Activated naive CD4-positive, alpha-beta T cell treated with anti-CD3 and anti-CD28 coated beads, Interleukin-2, amount 50 U/mL, for 24 hours (primary cell): ENCODE results near the gene CRYL1.

ENCODE experiments used
- H3K27ac Mint-ChIP-seq: one replicate; pipeline ENCODE4 v1.8.0; 2021; ENCODE audit warnings: mild to moderate bottlenecking, mixed read lengths
- H3K27me3 Mint-ChIP-seq: one replicate; pipeline ENCODE4 v1.8.0; 2021; ENCODE audit warnings: mixed read lengths
- H3K36me3 Mint-ChIP-seq: one replicate; pipeline ENCODE4 v1.8.0; 2021; ENCODE audit warnings: mixed read lengths
- H3K4me1 Mint-ChIP-seq: one replicate; pipeline ENCODE4 v1.8.0; 2021; ENCODE audit warnings: mixed read lengths
- H3K4me3 Mint-ChIP-seq: one replicate; pipeline ENCODE4 v1.8.0; 2021; ENCODE audit warnings: mild to moderate bottlenecking, mixed read lengths
- H3K9me3 Mint-ChIP-seq: one replicate; pipeline ENCODE4 v1.8.0; 2021; ENCODE audit warnings: mixed read lengths

CRYL1 gene

GRCh38 chr13:20547479-20547908, 21.8 kb upstream of the CRYL1 start:
- H3K4me1 Mint-ChIP-seq = peaks cover 9% of the 10 kb centered on the region
- no peaks in the 10 kb centered on the region for H3K36me3 Mint-ChIP-seq
- H3K27ac Mint-ChIP-seq = no peak overlapping the region
- no peak overlapping the region for H3K4me3 Mint-ChIP-seq
- no peaks in the 10 kb centered on the region for H3K27me3 Mint-ChIP-seq
- no peaks in the 10 kb centered on the region for H3K9me3 Mint-ChIP-seq

- H3K27me3 Mint-ChIP-seq = no peaks in the 10 kb centered on the region
- H3K4me1 Mint-ChIP-seq = peaks cover 9% of the 10 kb centered on the region
- no peaks in the 10 kb centered on the region for H3K9me3 Mint-ChIP-seq
- H3K36me3 Mint-ChIP-seq = no peaks in the 10 kb centered on the region
- H3K27ac Mint-ChIP-seq = no peak overlapping the region
- H3K4me3 Mint-ChIP-seq = no peak overlapping the region
Observed at GRCh38 chr13:20546556-20546955, 20.9 kb upstream of the CRYL1 start.

GRCh38 chr13:20544201-20544923, 18.7 kb upstream of the CRYL1 start:
- H3K36me3 Mint-ChIP-seq = no peaks in the 10 kb centered on the region
- H3K9me3 Mint-ChIP-seq = no peaks in the 10 kb centered on the region
- H3K4me1 Mint-ChIP-seq = peaks cover 9% of the 10 kb centered on the region
- no peak overlapping the region for H3K27ac Mint-ChIP-seq
- H3K4me3 Mint-ChIP-seq = no peak overlapping the region
- H3K27me3 Mint-ChIP-seq = no peaks in the 10 kb centered on the region

DNA sequence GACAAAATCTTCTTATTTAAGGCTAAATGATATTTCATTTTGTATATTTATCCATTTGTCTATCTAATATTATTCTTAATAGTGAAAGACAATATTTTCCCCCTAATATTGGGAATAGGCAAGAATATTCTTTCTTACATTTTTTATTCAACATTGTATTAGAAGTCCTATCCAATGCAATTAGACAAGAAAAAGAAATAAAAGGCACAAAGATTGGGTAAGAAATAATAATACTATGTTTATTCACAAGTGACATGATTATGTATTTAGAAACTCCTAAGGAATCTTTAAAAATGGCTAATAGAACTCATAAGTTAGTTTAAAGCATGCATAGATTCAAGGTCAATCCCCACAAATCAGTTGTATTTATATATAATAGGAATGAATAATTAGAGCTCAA, 11.3 kb upstream of the CRYL1 start:
- no peaks in the 10 kb centered on the region for H3K36me3 Mint-ChIP-seq
- no peak overlapping the region for H3K4me3 Mint-ChIP-seq
- H3K27ac Mint-ChIP-seq = no peak overlapping the region
- H3K27me3 Mint-ChIP-seq = no peaks in the 10 kb centered on the region
- H3K9me3 Mint-ChIP-seq = no peaks in the 10 kb centered on the region
- H3K4me1 Mint-ChIP-seq = no peaks in the 10 kb centered on the region

DNA sequence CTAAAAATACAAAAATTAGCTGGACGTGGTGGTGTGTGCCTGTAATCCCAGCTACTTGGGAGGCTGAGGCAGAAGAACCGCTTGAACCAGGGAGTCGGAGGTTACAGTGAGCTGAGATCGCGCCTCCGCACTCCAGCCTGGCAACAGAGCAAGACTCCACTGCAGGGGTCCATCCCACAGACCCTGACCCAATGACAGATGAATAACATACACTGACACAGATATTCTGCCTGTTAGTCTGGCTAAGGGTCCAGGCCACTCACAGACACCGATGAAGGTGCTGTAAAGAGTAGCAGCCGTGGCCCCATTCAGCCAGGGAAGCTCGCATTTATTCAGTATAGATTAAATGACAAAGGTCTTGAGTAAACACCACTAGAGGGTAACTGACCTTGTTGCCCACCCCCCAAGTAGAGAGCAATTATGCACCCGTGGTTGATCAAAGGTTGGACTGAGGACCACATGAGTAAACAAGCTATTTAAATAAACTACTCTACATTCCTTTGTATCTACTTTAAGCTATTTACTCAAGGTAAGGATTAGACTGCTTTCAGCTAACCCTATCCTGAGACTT, 8.5 kb upstream of the CRYL1 start:
- H3K9me3 Mint-ChIP-seq = no peaks in the 10 kb centered on the region
- no peaks in the 10 kb centered on the region for H3K4me1 Mint-ChIP-seq
- H3K27me3 Mint-ChIP-seq = no peaks in the 10 kb centered on the region
- no peak overlapping the region for H3K4me3 Mint-ChIP-seq
- peaks cover 2% of the 10 kb centered on the region for H3K36me3 Mint-ChIP-seq
- peak overlapping the region; percentile 51 for H3K27ac Mint-ChIP-seq

DNA sequence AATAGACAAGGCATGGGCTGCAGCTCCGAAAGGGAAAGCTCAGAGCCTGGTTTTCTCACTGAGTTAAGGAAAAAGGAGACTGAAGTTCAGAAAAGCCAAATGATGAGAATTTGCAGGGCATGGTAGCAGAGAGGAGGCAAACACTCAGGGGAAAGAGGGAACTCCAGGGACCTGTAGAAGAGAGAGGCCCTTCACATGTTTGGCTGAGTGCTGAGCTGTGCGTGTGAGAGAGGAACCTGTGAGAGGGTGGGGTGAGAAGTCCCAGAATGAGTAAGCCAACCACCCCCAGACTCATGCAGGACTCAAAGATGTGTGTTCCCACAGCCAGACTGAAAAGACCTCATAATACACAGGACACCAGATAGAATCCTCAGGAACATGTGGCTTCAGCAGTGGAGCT, 2.8 kb upstream of the CRYL1 start:
- no peak overlapping the region for H3K4me3 Mint-ChIP-seq
- H3K27ac Mint-ChIP-seq = no peak overlapping the region
- H3K4me1 Mint-ChIP-seq = peaks cover 30% of the 10 kb centered on the region
- no peaks in the 10 kb centered on the region for H3K9me3 Mint-ChIP-seq
- peaks cover 2% of the 10 kb centered on the region for H3K36me3 Mint-ChIP-seq
- H3K27me3 Mint-ChIP-seq = no peaks in the 10 kb centered on the region

DNA sequence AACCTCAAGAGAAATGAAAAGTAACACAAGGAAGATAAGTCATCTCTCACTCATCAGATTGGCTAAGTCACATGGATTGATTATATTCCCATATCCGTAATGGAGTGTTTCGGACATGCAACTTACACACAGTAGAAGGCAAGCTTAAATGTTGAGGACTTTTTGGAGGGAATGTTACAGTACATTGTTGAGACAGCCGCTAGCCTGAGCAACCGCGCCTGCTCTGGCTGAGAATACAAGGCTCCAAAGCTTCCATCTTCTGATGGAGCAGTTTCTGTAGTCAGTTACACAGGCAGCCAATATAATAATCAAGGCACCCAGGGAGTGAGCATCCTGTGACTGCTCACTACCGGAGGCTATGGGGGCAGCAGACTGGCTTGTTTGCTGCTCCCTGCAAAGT, 1.0 kb upstream of the CRYL1 start:
- H3K9me3 Mint-ChIP-seq = no peaks in the 10 kb centered on the region
- peaks cover 1% of the 10 kb centered on the region for H3K36me3 Mint-ChIP-seq
- no peaks in the 10 kb centered on the region for H3K27me3 Mint-ChIP-seq
- H3K4me1 Mint-ChIP-seq = peaks cover 33% of the 10 kb centered on the region
- H3K4me3 Mint-ChIP-seq = peak overlapping the region; percentile 86
- peak overlapping the region; percentile 82 for H3K27ac Mint-ChIP-seq

GRCh38 chr13:20525144-20525600, 485 bp downstream of the CRYL1 start:
- peaks cover 33% of the 10 kb centered on the region for H3K4me1 Mint-ChIP-seq
- H3K27me3 Mint-ChIP-seq = no peaks in the 10 kb centered on the region
- H3K4me3 Mint-ChIP-seq = peak overlapping the region; percentile 89
- no peaks in the 10 kb centered on the region for H3K36me3 Mint-ChIP-seq
- H3K27ac Mint-ChIP-seq = peak overlapping the region; percentile 74
- H3K9me3 Mint-ChIP-seq = no peaks in the 10 kb centered on the region

- H3K36me3 Mint-ChIP-seq = peaks cover 1% of the 10 kb centered on the region
- no peak overlapping the region for H3K4me3 Mint-ChIP-seq
- no peak overlapping the region for H3K27ac Mint-ChIP-seq
- H3K4me1 Mint-ChIP-seq = peaks cover 29% of the 10 kb centered on the region
- H3K9me3 Mint-ChIP-seq = no peaks in the 10 kb centered on the region
- no peaks in the 10 kb centered on the region for H3K27me3 Mint-ChIP-seq
Observed at GRCh38 chr13:20521364-20522115, 4.1 kb downstream of the CRYL1 start.

DNA sequence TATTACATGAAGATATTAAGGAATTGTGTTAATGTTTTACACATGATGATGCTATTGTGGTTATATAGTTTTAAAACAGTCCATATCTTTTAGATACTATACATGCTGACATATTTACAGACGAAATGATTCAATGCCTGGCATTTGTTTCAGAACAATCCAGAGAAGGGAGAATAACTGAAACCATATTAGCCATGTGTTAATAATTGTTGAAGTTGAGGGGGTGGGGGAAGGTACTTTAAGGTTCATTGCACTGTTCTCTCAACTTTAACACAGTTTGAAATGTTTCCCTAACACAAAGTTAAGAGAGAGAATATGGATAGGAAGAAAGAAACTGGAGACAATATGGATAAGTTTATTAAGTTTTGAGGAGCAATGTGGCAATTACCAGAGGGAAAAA, 5.8 kb downstream of the CRYL1 start:
- Mint-ChIP-seq H3K4me1 (peaks cover 21% of the 10 kb centered on the region), H3K9me3 (no peaks in the 10 kb centered on the region), H3K27ac (no peak overlapping the region), H3K27me3 (no peaks in the 10 kb centered on the region), H3K4me3 (no peak overlapping the region), H3K36me3 (peaks cover 3% of the 10 kb centered on the region)

DNA sequence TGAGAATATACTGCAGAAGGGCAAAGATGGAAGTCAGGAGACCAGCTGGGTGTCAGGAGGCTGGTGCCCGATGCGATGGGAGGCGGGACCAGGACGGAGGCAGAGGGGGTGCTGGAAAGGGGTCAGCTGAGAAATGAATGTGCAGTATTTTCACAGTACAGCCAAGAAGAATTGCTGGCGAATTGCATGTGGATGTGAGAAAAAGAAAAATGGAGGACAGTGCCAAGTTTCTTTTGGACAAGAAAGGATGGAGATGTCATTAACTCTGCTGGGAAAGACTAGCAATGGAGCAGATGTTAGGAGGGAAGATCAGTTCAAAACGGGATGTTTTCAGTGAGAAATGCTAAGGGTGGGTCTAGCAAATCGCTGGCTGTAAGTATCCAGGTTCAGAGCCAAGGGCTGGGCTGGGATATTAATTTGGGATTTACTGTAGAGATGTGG, 7.0 kb downstream of the CRYL1 start:
- Mint-ChIP-seq H3K36me3 (peaks cover 7% of the 10 kb centered on the region), H3K27me3 (no peaks in the 10 kb centered on the region), H3K4me1 (peaks cover 15% of the 10 kb centered on the region), H3K27ac (no peak overlapping the region), H3K9me3 (no peaks in the 10 kb centered on the region), H3K4me3 (no peak overlapping the region)

DNA sequence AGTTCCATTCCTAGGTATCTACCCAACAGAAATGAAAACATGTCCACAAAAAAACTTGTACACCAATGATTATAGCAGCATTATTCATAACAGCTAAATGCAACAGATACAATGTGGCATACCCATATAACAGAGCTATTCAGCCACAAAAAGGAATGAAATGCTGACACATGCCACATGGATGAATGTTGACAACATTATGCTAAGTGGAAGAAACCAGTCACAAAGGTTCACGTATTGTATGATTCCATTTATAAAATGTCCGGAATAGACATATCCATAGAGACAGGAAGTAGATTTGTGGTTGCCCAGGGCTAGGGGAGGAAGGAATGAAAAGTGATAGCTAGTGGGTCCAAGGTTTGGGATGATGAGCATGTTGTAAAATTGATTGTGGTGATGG, 10.8 kb downstream of the CRYL1 start:
- no peaks in the 10 kb centered on the region for H3K9me3 Mint-ChIP-seq
- H3K27me3 Mint-ChIP-seq = no peaks in the 10 kb centered on the region
- no peak overlapping the region for H3K27ac Mint-ChIP-seq
- H3K4me3 Mint-ChIP-seq = no peak overlapping the region
- H3K36me3 Mint-ChIP-seq = peaks cover 13% of the 10 kb centered on the region
- peaks cover 10% of the 10 kb centered on the region for H3K4me1 Mint-ChIP-seq

GRCh38 chr13:20513466-20513995, 12.1 kb downstream of the CRYL1 start:
- no peaks in the 10 kb centered on the region for H3K9me3 Mint-ChIP-seq

DNA sequence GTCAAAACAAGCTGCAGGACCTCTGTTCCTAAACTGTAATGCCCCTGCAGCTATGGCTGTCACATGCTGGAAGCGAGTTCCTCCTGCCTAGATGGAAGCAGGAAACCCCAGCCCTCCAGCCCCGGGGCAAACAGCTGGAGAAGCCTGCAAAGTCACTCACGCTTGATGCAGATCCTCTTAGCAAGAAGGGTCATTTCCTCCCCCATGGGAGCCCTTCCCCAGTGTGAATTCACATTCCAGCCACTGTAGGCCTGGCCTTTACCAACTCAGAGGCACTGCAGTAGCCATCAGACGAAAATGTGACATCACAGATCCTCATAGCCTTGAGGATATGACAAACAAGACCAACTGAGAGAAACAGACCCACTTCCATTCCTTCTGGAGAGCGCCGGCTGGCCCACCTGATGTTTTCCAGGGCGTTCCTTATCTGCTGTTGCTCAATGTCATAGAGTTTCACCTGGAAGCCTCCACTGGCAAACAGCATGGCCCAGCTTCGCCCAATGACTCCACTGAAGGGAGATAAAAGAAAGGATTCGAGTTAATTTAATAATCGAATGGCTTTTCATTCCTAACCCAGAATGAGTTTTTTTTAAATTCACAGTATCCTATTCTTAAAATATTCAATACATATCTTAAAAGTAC, 13.5 kb downstream of the CRYL1 start:
- H3K4me3 Mint-ChIP-seq = no peak overlapping the region
- no peaks in the 10 kb centered on the region for H3K27me3 Mint-ChIP-seq
- H3K27ac Mint-ChIP-seq = no peak overlapping the region
- peaks cover 3% of the 10 kb centered on the region for H3K4me1 Mint-ChIP-seq
- no peaks in the 10 kb centered on the region for H3K9me3 Mint-ChIP-seq
- peaks cover 13% of the 10 kb centered on the region for H3K36me3 Mint-ChIP-seq

More at GRCh38 chr13:20513466-20513995, 12.1 kb downstream of the CRYL1 start:
- H3K27ac Mint-ChIP-seq = no peak overlapping the region
- H3K4me1 Mint-ChIP-seq = peaks cover 6% of the 10 kb centered on the region
- peaks cover 14% of the 10 kb centered on the region for H3K36me3 Mint-ChIP-seq
- no peak overlapping the region for H3K4me3 Mint-ChIP-seq
- H3K27me3 Mint-ChIP-seq = no peaks in the 10 kb centered on the region

- H3K9me3 Mint-ChIP-seq = no peaks in the 10 kb centered on the region
- H3K4me3 Mint-ChIP-seq = no peak overlapping the region
- no peaks in the 10 kb centered on the region for H3K27me3 Mint-ChIP-seq
- no peaks in the 10 kb centered on the region for H3K4me1 Mint-ChIP-seq
- no peak overlapping the region for H3K27ac Mint-ChIP-seq
- H3K36me3 Mint-ChIP-seq = peaks cover 5% of the 10 kb centered on the region
Observed at GRCh38 chr13:20506696-20507095, 19.0 kb downstream of the CRYL1 start.
